GM12878 (cell line): ENCODE measurements around the gene DTNA. TPM values are rescaled to one million over a fixed set of nuclear protein-coding genes. Genes with fewer than 3 reads are reported as not detected.

Experiments used
- ATF3 ChIP-seq: IDR thresholded peaks from 2 replicates; pipeline ENCODE4 v1.6.1; 2011; ENCODE audit warnings: low read depth, mild to moderate bottlenecking, low read length, moderate library complexity, borderline replicate concordance; ENCODE audit errors: extremely low read depth
- NFXL1 ChIP-seq: fragments of 450-650 bp; IDR thresholded peaks from 2 replicates; pipeline ENCODE4 v1.6.1; 2017; ENCODE audit warnings: antibody characterized with exemption, mild to moderate bottlenecking, borderline replicate concordance
- SIX5 ChIP-seq: IDR thresholded peaks from 2 replicates; pipeline ENCODE4 v1.6.1; 2011; ENCODE audit warnings: mild to moderate bottlenecking, low read depth, low read length, moderate library complexity; ENCODE audit not compliant: severe bottlenecking
- SP1 ChIP-seq: IDR thresholded peaks from one replicate; pipeline ENCODE4 v1.6.1; 2011; ENCODE audit warnings: low read depth, low read length
- TCF7 ChIP-seq: IDR thresholded peaks from 2 replicates; pipeline ENCODE4 v1.6.1; 2014; ENCODE audit warnings: antibody characterized with exemption, borderline replicate concordance
- USF1 ChIP-seq: IDR thresholded peaks from 2 replicates; pipeline ENCODE4 v1.6.1; 2011; ENCODE audit warnings: borderline replicate concordance, low read depth, mild to moderate bottlenecking, moderate library complexity, mixed read lengths, low read length; ENCODE audit not compliant: insufficient read depth; ENCODE audit errors: extremely low read length
- ZBTB11 ChIP-seq: fragments of 450-650 bp; formaldehyde crosslinking; IDR thresholded peaks from 2 replicates; pipeline ENCODE4 v1.5.0; 2022; ENCODE audit warnings: mild to moderate bottlenecking, missing genetic modification characterization
- polyA plus RNA-seq, 11 experiments: library from polyadenylated mRNA; depleted of rRNA in 4 of 11; unstranded in 6 of 11; stranded (reverse) in 5 of 11; fragments of >200 nt; fragmentation: Nextera tagmentation in 4 of 11; fragmentation: Illumina TruSeq in 1 of 11; extraction: Ambion mirVana in 4 of 11; extraction: Trizol in 1 of 11; gene quantifications; 1 replicate in 1 of 11; 2 replicates in 10 of 11; pipeline versions ENCODE4 v1.2.1 to v1.2.3, GENCODE V29; 2011 to 2016; ENCODE audit warnings: inconsistent platforms in 2 of 11, missing spikeins in 2 of 11, low read depth in 1 of 11
- total RNA-seq, 4 experiments: library from RNA; depleted of rRNA in 3 of 4; stranded (reverse); fragments of >200 nt in 3 of 4; fragmentation: Illumina TruSeq in 1 of 4; extraction: Trizol in 1 of 4; gene quantifications; 2 replicates each; pipeline versions ENCODE4 v1.2.1 to v1.2.3, GENCODE V29; 2013 to 2021

Gene DTNA
- total and polyA plus RNA-seq, 10 of the 15 experiments (the other 5 are each of a cell fraction or from before 2014, with no cell fraction given): 0.26 to 8.6 (median 0.53) TPM

GRCh38 chr18:34872066-34872465 is 162.0 kb downstream of the DTNA start (continued):
- TF ChIP-seq TCF7 (no peak), USF1 (no peak), NFXL1 (no peak), ZBTB11 (CRISPR knock-in tag) (no peak), SIX5 (no peak), SP1 (no peak), ATF3 (no peak)
